Thyroid gland (tissue), 4 donors: Measurements from ENCODE around the gene WNT9A. TPM values are rescaled to one million over a fixed set of nuclear protein-coding genes. Genes with fewer than 3 reads are reported as not detected.

ENCODE experiments used
- DNase-seq, 2 donors: peaks; one replicate each; pipeline ENCODE4 v3.0.0-alpha.2; 2019
- H3K27ac ChIP-seq, 3 donors: fragments of 200-600 bp; sonication (generic); 1 replicate in 2 of 3; 2 replicates in 1 of 3; pipeline ENCODE4 v1.5.1; 2016 to 2019; ENCODE audit warnings: mild to moderate bottlenecking in 1 of 3, moderate library complexity in 1 of 3
- H3K27me3 ChIP-seq: fragments of 200-600 bp; sonication (generic); one replicate; pipeline ENCODE4 v1.5.1; 2019
- H3K36me3 ChIP-seq, 2 donors: fragments of 200-600 bp; sonication (generic); one replicate each; pipeline ENCODE4 v1.5.1; 2016 to 2019
- H3K4me1 ChIP-seq, 2 donors: fragments of 200-600 bp; sonication (generic); one replicate each; pipeline ENCODE4 v1.5.1; 2017 to 2019
- H3K4me3 ChIP-seq, 3 donors: fragments of 200-600 bp; sonication (generic); replicated peaks in 1 of 3; 1 replicate in 2 of 3; 2 replicates in 1 of 3; pipeline ENCODE4 v1.5.1; 2016; ENCODE audit warnings: mild to moderate bottlenecking in 1 of 3
- H3K9me3 ChIP-seq: fragments of 200-600 bp; sonication (generic); one replicate; pipeline ENCODE4 v1.5.1; 2017
- POLR2A ChIP-seq, 2 donors: fragments of 450-650 bp; IDR thresholded peaks; one replicate each; pipeline ENCODE4 v1.6.1; 2017; ENCODE audit warnings: antibody characterized with exemption in 2 of 2, mild to moderate bottlenecking in 2 of 2, moderate library complexity in 1 of 2
- WGBS, 2 donors: methylation state at CpG; one replicate each; pipeline ENCODE4 v1.1.5; 2017; 5-methylcytosine and 5-hydroxymethylcytosine counted together
- intact Hi-C: fragments of 100-400 bp; cut with DNase I; formaldehyde crosslinking; loops from one replicate; pipeline ENCODE4 v1.15.1; 2023
- total RNA-seq, 4 donors: library from RNA; depleted of rRNA; stranded (reverse); fragments of >200 nt; gene quantifications; one replicate each; pipeline ENCODE4 v1.2.3, GENCODE V29; 2016
- TF ChIP-seq, protein P1 (sequence below), 6 experiments: fragments of 200-600 bp in 3 of 6; fragments of 450-650 bp in 3 of 6; sonication (generic) in 3 of 6; IDR thresholded peaks; one replicate each; pipeline ENCODE4 v1.5.1; 2016 to 2019; ENCODE audit warnings: antibody characterized with exemption in 6 of 6, mild to moderate bottlenecking in 2 of 6, inconsistent platforms in 1 of 6, moderate library complexity in 1 of 6

WNT9A gene
- total RNA-seq, 4 donors from 2014 or later, result 2.5 to 4.3 (median 3.4) TPM

- H3K27ac ChIP-seq, result no peak overlapping the region
- DNase-seq, result no peak
- H3K36me3 ChIP-seq, result no peaks in the 10 kb centered on the region
- H3K4me3 ChIP-seq, result no peak overlapping the region
- no peaks in the 10 kb centered on the region for H3K9me3 ChIP-seq
- intact Hi-C loops, result no loop called here
- H3K27me3 ChIP-seq, result no peaks in the 10 kb centered on the region
- 79 to 87% methylated on average over 12 of the region's 13 CpGs for WGBS, 2 donors
- peaks cover 7 to 23% of the 10 kb centered on the region in 2 donors for H3K4me1 ChIP-seq
- TF ChIP-seq, protein P1, sequence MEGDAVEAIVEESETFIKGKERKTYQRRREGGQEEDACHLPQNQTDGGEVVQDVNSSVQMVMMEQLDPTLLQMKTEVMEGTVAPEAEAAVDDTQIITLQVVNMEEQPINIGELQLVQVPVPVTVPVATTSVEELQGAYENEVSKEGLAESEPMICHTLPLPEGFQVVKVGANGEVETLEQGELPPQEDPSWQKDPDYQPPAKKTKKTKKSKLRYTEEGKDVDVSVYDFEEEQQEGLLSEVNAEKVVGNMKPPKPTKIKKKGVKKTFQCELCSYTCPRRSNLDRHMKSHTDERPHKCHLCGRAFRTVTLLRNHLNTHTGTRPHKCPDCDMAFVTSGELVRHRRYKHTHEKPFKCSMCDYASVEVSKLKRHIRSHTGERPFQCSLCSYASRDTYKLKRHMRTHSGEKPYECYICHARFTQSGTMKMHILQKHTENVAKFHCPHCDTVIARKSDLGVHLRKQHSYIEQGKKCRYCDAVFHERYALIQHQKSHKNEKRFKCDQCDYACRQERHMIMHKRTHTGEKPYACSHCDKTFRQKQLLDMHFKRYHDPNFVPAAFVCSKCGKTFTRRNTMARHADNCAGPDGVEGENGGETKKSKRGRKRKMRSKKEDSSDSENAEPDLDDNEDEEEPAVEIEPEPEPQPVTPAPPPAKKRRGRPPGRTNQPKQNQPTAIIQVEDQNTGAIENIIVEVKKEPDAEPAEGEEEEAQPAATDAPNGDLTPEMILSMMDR (IDR thresholded peaks at IDR 0.05), result no peak
- no peak for TF ChIP-seq POLR2A (IDR thresholded peaks at IDR 0.05)
These were observed 57.8 kb downstream of the WNT9A start for GRCh38 chr1:227889863-227890405.

DNA sequence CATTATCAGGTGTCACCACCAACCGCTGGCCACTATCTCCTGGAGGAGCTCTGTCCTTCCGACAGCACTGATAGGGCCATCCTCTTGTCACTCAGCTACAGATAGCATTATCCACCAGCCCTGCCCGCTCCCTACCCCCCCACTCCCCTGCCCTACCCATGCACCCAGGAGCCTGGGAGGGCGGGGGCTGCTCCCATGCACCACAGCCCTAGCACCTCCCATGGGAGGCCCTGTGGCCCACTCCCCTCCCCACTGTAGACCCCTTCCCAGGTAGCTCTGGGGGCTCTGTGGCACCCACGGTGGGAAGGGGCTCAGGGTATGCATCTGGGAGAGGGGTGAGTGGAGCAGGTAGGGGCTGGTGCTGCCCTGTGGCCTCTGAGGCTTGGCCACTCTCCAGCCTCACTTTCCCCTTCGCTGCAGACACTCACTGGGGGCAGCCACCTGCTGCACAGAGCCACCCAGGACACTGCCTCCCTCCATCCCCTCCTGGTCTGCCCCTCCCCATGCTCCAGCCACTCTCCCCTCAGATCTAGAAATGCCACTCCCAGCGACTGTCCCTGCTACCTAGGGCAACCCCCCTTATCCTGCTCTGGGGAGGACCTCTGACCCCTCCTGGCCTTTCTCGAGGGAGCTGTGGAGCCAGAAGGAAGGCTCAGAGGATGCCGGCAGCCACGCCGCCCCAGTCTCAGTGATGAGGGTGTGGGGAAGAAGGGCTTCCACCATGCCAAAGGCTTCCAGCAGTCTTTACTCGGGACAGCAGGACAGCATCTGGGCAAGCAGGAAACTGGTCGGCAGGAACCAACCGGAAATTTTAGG is 58.5 kb downstream of the WNT9A start:
- 64 to 67% methylated on average over 11 to 13 of the region's 14 CpGs for WGBS, 2 donors
- no peak overlapping the region for H3K27ac ChIP-seq
- no peak overlapping the region for H3K4me3 ChIP-seq
- TF ChIP-seq, protein P1 (IDR thresholded peaks at IDR 0.05), result no peak
- no peak for TF ChIP-seq POLR2A (IDR thresholded peaks at IDR 0.05)
- H3K9me3 ChIP-seq, result no peaks in the 10 kb centered on the region
- no peaks in the 10 kb centered on the region for H3K36me3 ChIP-seq
- intact Hi-C loops, result no loop called here
- H3K27me3 ChIP-seq, result no peaks in the 10 kb centered on the region
- peaks cover 7 to 23% of the 10 kb centered on the region in 2 donors for H3K4me1 ChIP-seq
- DNase-seq, result no peak

GRCh38 chr1:227888404-227889046 is 59.2 kb downstream of the WNT9A start:
- WGBS, 2 donors, result 87% methylated on average over 5 of the region's 8 CpGs; no CpG with 5 or more reads in 1 of the 2 donors
- Histone ChIP-seq H3K4me3 (no peak overlapping the region), H3K27me3 (no peaks in the 10 kb centered on the region), H3K9me3 (no peaks in the 10 kb centered on the region), H3K27ac (no peak overlapping the region), H3K36me3 (no peaks in the 10 kb centered on the region), H3K4me1 (peaks cover 7 to 23% of the 10 kb centered on the region in 2 donors)
- DNase-seq, result no peak
- TF ChIP-seq, protein P1 (IDR thresholded peaks at IDR 0.05), result no peak
- TF ChIP-seq POLR2A (IDR thresholded peaks at IDR 0.05), result no peak
- intact Hi-C loops, result no loop called here

DNA sequence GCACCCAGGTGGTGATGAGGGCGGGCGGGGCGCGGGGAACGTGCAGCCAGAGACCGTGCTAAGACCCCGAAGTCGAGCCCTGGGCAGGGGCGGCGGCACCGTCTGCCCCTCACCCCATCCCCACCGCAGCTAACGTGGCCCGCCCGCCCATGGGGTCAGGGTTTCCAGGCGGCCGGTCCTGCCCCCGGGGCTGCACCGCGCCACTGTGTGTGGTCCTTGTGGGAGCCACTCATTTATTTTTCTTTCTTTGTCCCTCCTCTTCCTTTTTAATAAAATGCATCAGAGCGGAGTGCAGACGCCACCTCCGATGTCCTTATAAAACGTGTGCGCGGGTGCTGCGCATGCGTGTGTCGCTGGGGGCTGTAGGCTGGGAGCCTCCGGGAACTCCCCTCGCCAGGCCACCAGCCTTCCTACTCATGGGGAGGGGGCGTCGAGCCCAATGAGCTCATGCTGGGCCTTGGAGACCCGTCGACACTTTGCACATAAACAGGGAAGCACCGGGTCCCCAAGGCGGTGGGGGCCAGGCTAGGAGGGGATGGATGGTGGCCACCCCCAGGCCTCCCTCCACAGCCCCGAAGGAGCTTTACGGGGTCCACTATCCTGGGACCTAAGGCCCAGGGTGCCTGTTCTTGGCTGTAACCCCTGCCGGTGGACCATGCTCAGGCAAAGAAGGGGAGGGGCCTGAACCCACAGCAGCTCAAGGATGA is 59.9 kb downstream of the WNT9A start:
- Histone ChIP-seq H3K4me1 (peaks cover 7 to 23% of the 10 kb centered on the region in 2 donors), H3K9me3 (no peaks in the 10 kb centered on the region), H3K27me3 (no peaks in the 10 kb centered on the region), H3K4me3 (peak overlapping the region; percentile 3 to 68 (median 52)), H3K36me3 (no peaks in the 10 kb centered on the region), H3K27ac (peak overlapping the region; percentile 61 to 80 (median 73))
- WGBS, 2 donors, result 15 to 30% methylated on average over 24 to 29 of the region's 40 CpGs
- intact Hi-C loops, result no loop called here
- peak; percentile 57 to 62 for DNase-seq
- TF ChIP-seq POLR2A (IDR thresholded peaks at IDR 0.05), result peak in 1 of 2 donors; percentile 37
- TF ChIP-seq, protein P1 (IDR thresholded peaks at IDR 0.05), result no peak
